Large intestine (tissue), 1 donor: ENCODE results near the gene LRRC23. TPM values are rescaled to one million over a fixed set of nuclear protein-coding genes. Genes with fewer than 3 reads are reported as not detected.

Source experiments
- polyA plus RNA-seq: library from polyadenylated mRNA; unstranded; fragments of 120-200 nt; gene quantifications from one replicate; pipeline ENCODE4 v1.2.1, GENCODE V29; 2013

The LRRC23 gene
- polyA plus RNA-seq, 1 donor = 8.2 TPM

Other genes starting within 250 kb of the LRRC23 start
- gene ING4, start 241.7 kb upstream of the LRRC23 start, polyA plus RNA-seq = 61.1 TPM
- 86.3 TPM for gene ZNF384, start 215.4 kb upstream of the LRRC23 start, polyA plus RNA-seq
- 5.4 TPM for gene PIANP, start 204.0 kb upstream of the LRRC23 start, polyA plus RNA-seq
- 42.2 TPM for gene COPS7A, start 180.8 kb upstream of the LRRC23 start, polyA plus RNA-seq
- 174 TPM for gene MLF2, start 151.7 kb upstream of the LRRC23 start, polyA plus RNA-seq
- 242 TPM for gene PTMS, start 138.5 kb upstream of the LRRC23 start, polyA plus RNA-seq
- gene LAG3, start 132.3 kb upstream of the LRRC23 start, polyA plus RNA-seq = 2.1 TPM
- gene CD4, start 115.3 kb upstream of the LRRC23 start, polyA plus RNA-seq = 17.4 TPM
- gene GPR162, start 83.0 kb upstream of the LRRC23 start, polyA plus RNA-seq = 7.9 TPM
- 15.6 TPM for gene P3H3, start 76.4 kb upstream of the LRRC23 start, polyA plus RNA-seq
- 5.9 TPM for gene GNB3, start 63.9 kb upstream of the LRRC23 start, polyA plus RNA-seq
- 29.1 TPM for gene CDCA3, start 53.5 kb upstream of the LRRC23 start, polyA plus RNA-seq
- gene USP5, start 52.7 kb upstream of the LRRC23 start, polyA plus RNA-seq = 49.7 TPM
- 564 TPM for gene TPI1, start 37.3 kb upstream of the LRRC23 start, polyA plus RNA-seq
- gene SPSB2, start 31.5 kb upstream of the LRRC23 start, polyA plus RNA-seq = 15.3 TPM
- 18.6 TPM for gene ENO2, start 9.8 kb downstream of the LRRC23 start, polyA plus RNA-seq
- gene ATN1, start 23.1 kb downstream of the LRRC23 start, polyA plus RNA-seq = 66.6 TPM
- gene RNU7-1, start 39.0 kb downstream of the LRRC23 start, polyA plus RNA-seq = not detected
- gene C12orf57, start 39.2 kb downstream of the LRRC23 start, polyA plus RNA-seq = 141 TPM
- 34.6 TPM for gene PTPN6, start 46.5 kb downstream of the LRRC23 start, polyA plus RNA-seq
- gene PHB2, start 65.8 kb downstream of the LRRC23 start, polyA plus RNA-seq = 225 TPM
- 38.8 TPM for gene EMG1, start 66.1 kb downstream of the LRRC23 start, polyA plus RNA-seq
- 81.6 TPM for gene LPCAT3, start 113.7 kb downstream of the LRRC23 start, polyA plus RNA-seq
- gene C1S, start 155.9 kb downstream of the LRRC23 start, polyA plus RNA-seq = 80.5 TPM
- gene C1R, start 187.6 kb downstream of the LRRC23 start, polyA plus RNA-seq = 56.5 TPM
- 76.8 TPM for gene C1RL, start 204.4 kb downstream of the LRRC23 start, polyA plus RNA-seq
- gene RBP5, start 224.1 kb downstream of the LRRC23 start, polyA plus RNA-seq = 25.7 TPM
- gene CLSTN3, start 225.5 kb downstream of the LRRC23 start, polyA plus RNA-seq = 71.7 TPM